ENCODE data around the gene HPN. TPM values are rescaled to one million over a fixed set of nuclear protein-coding genes. Genes with fewer than 3 reads are reported as not detected.

HPN gene
- polyA plus RNA-seq, 3 donors, result 0.05 TPM; not detected in 2

- WGBS (ENCODE audit: insufficient coverage), result 92% methylated on average over 24 of the region's 29 CpGs
- TF ChIP-seq CTCF (IDR thresholded peaks at IDR 0.05), result no peak
- H3K9me3 Mint-ChIP-seq, result peaks cover 0 to 2% (median 0%) of the 10 kb centered on the region in 7 donors
- H3K4me1 Mint-ChIP-seq, result no peaks in the 10 kb centered on the region
- Histone ChIP-seq H2AFZ (ENCODE audit: insufficient read depth, low read depth, low read length, poor library complexity, severe bottlenecking) (no peak overlapping the region), H3K27me3 (ENCODE audit: control insufficient read depth in 2 of 2, insufficient read depth in 2 of 2, low read length in 2 of 2) (no peaks in the 10 kb centered on the region), H3K4me1 (ENCODE audit: control insufficient read depth in 1 of 2, insufficient read depth in 2 of 2, low read length in 2 of 2) (no peaks in the 10 kb centered on the region), H3K36me3 (replicated peaks in 1 of 2; ENCODE audit: control insufficient read depth in 1 of 2, insufficient read depth in 2 of 2, low read length in 2 of 2) (no peaks in the 10 kb centered on the region), H3K27ac (ENCODE audit: low read depth in 1 of 2, low read length in 2 of 2) (no peak overlapping the region), H3K4me3 (replicated peaks in 1 of 3; ENCODE audit: low read depth in 2 of 3, low read length in 3 of 3) (no peak overlapping the region), H3K4me2 (replicated peaks; ENCODE audit: extremely low read depth, low read length, poor library complexity, severe bottlenecking) (no peak overlapping the region), H4K20me1 (ENCODE audit: insufficient read depth, low read length) (no peaks in the 10 kb centered on the region), H3K79me2 (ENCODE audit: insufficient read depth, low read length) (no peaks in the 10 kb centered on the region), H3K9ac (ENCODE audit: insufficient read depth, low read length, poor library complexity, severe bottlenecking) (no peak overlapping the region), H3K9me3 (replicated peaks in 1 of 2; ENCODE audit: control insufficient read depth in 1 of 2, insufficient read depth in 1 of 2, low read length in 2 of 2) (no peaks in the 10 kb centered on the region)
- peaks cover 0 to 5% (median 2%) of the 10 kb centered on the region in 3 donors for H3K27me3 Mint-ChIP-seq (ENCODE audit: low read depth in 3 of 3)
- no peaks in the 10 kb centered on the region for H3K36me3 Mint-ChIP-seq
- DNase-seq, result no peak
- no peak overlapping the region for H3K4me3 Mint-ChIP-seq
- intact Hi-C loops (cut with micrococcal nuclease), result no loop called here
- H3K27ac Mint-ChIP-seq, result no peak overlapping the region
Measured at GRCh38 chr19:35098413-35099049, 57.0 kb downstream of the HPN start.

GRCh38 chr19:35099155-35099896 is 57.8 kb downstream of the HPN start:
- H3K27me3 Mint-ChIP-seq (ENCODE audit: low read depth in 3 of 3), result peaks cover 0 to 5% (median 2%) of the 10 kb centered on the region in 3 donors
- intact Hi-C loops (cut with micrococcal nuclease), result no loop called here

More at GRCh38 chr19:35099155-35099896, 57.8 kb downstream of the HPN start:
- Histone ChIP-seq H3K79me2 (ENCODE audit: insufficient read depth, low read length) (no peaks in the 10 kb centered on the region), H3K4me2 (replicated peaks; ENCODE audit: extremely low read depth, low read length, poor library complexity, severe bottlenecking) (no peak overlapping the region), H3K9me3 (replicated peaks in 1 of 2; ENCODE audit: control insufficient read depth in 1 of 2, insufficient read depth in 1 of 2, low read length in 2 of 2) (no peaks in the 10 kb centered on the region), H3K4me1 (ENCODE audit: control insufficient read depth in 1 of 2, insufficient read depth in 2 of 2, low read length in 2 of 2) (no peaks in the 10 kb centered on the region), H3K27ac (ENCODE audit: low read depth in 1 of 2, low read length in 2 of 2) (no peak overlapping the region), H4K20me1 (ENCODE audit: insufficient read depth, low read length) (no peaks in the 10 kb centered on the region), H3K27me3 (ENCODE audit: control insufficient read depth in 2 of 2, insufficient read depth in 2 of 2, low read length in 2 of 2) (no peaks in the 10 kb centered on the region), H3K4me3 (replicated peaks in 1 of 3; ENCODE audit: low read depth in 2 of 3, low read length in 3 of 3) (no peak overlapping the region), H3K36me3 (replicated peaks in 1 of 2; ENCODE audit: control insufficient read depth in 1 of 2, insufficient read depth in 2 of 2, low read length in 2 of 2) (no peaks in the 10 kb centered on the region), H3K9ac (ENCODE audit: insufficient read depth, low read length, poor library complexity, severe bottlenecking) (no peak overlapping the region), H2AFZ (ENCODE audit: insufficient read depth, low read depth, low read length, poor library complexity, severe bottlenecking) (no peak overlapping the region)
- DNase-seq, result no peak
- H3K36me3 Mint-ChIP-seq, result no peaks in the 10 kb centered on the region
- H3K4me1 Mint-ChIP-seq, result no peaks in the 10 kb centered on the region
- 92% methylated on average over 15 of the region's 21 CpGs for WGBS (ENCODE audit: insufficient coverage)
- peaks cover 0 to 6% (median 0%) of the 10 kb centered on the region in 7 donors for H3K9me3 Mint-ChIP-seq
- no peak overlapping the region for H3K4me3 Mint-ChIP-seq
- H3K27ac Mint-ChIP-seq, result peak overlapping the region in 1 of 7 donors; percentile 23
- no peak for TF ChIP-seq CTCF (IDR thresholded peaks at IDR 0.05)
